Testis (tissue), 3 donors: ENCODE measurements around the gene RASD1. TPM values are rescaled to one million over a fixed set of nuclear protein-coding genes. Genes with fewer than 3 reads are reported as not detected.

Source experiments
- DNase-seq: peaks from one replicate; pipeline ENCODE4 v3.0.0-alpha.2; 2019
- H3K27ac ChIP-seq, 2 donors: fragments of 200-600 bp; sonication (generic); one replicate each; pipeline ENCODE4 v1.5.1; 2019
- H3K27me3 ChIP-seq: fragments of 200-600 bp; sonication (generic); one replicate; pipeline ENCODE4 v1.5.1; 2019
- H3K36me3 ChIP-seq: fragments of 200-600 bp; sonication (generic); one replicate; pipeline ENCODE4 v1.5.1; 2017; ENCODE audit warnings: low read depth; ENCODE audit errors: missing control alignments
- H3K4me1 ChIP-seq: fragments of 200-600 bp; sonication (generic); one replicate; pipeline ENCODE4 v1.5.1; 2019
- H3K4me3 ChIP-seq, 2 donors: fragments of 200-600 bp; sonication (generic); one replicate each; pipeline ENCODE4 v1.5.1; 2017 to 2019
- H3K9me3 ChIP-seq: fragments of 200-600 bp; sonication (generic); one replicate; pipeline ENCODE4 v1.5.1; 2017
- POLR2A ChIP-seq: fragments of 450-650 bp; IDR thresholded peaks from one replicate; pipeline ENCODE4 v1.6.1; 2017; ENCODE audit warnings: antibody characterized with exemption, mild to moderate bottlenecking, moderate library complexity
- WGBS, 2 donors: methylation state at CpG; one replicate each; pipeline ENCODE4 v1.1.5; 2018; 5-methylcytosine and 5-hydroxymethylcytosine counted together
- intact Hi-C: fragments of 100-400 bp; cut with DNase I; formaldehyde crosslinking; loops from one replicate; pipeline ENCODE4 v1.15.1; 2023; ENCODE audit warnings: low total_unique reads
- polyA plus RNA-seq: library from polyadenylated mRNA; stranded (reverse); fragments of 350-450 nt; fragmentation: Illumina TruSeq; extraction: RNeasy Lipid Tissue Mini Kit (QIAGEN cat#74804); gene quantifications from one replicate; pipeline ENCODE4 v1.2.3, GENCODE V29; 2014; ENCODE audit warnings: low read depth, low replicate concordance; ENCODE audit not compliant: insufficient read depth
- total RNA-seq, 2 donors: library from RNA; depleted of rRNA; stranded (reverse); fragments of >200 nt; gene quantifications; one replicate each; pipeline ENCODE4 v1.2.3, GENCODE V29; 2016
- TF ChIP-seq, protein P1 (sequence below), 3 experiments: fragments of 450-650 bp in 2 of 3; fragments of 200-600 bp in 1 of 3; sonication (generic) in 1 of 3; IDR thresholded peaks; one replicate each; pipeline ENCODE4 v1.5.1; 2016 to 2019; ENCODE audit warnings: antibody characterized with exemption in 3 of 3, mild to moderate bottlenecking in 2 of 3, moderate library complexity in 1 of 3

RASD1 gene
- total and polyA plus RNA-seq, 3 donors from 2014 or later: 50.1 to 129 (median 99.7) TPM

DNA sequence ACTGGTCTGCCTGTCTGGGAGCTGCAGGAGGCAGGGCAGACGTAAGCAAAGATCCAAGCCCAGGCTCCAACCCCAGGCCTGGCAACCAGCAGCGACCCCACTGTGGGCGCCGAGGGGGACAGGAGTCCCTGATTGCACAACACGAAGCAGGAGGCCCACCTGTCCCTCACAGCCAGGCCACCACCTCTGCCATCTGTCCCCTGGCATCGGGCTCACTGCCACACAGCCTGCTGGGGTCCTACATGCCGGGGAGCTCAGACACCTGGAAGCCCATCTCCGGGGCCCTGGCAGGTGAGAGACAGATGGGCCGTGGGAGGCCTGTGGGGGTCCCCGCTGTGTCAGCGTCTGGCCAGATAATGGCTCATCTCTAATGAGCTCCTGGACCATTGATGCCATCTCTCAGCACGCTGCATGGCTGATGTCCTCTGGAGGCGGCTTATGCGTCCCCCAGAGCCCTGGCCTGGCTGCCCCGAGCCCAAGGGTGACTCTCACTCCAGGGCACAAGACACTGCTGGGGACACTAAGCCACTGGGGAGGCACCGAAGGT, 11.3 kb upstream of the RASD1 start:
- H3K9me3 ChIP-seq: no peaks in the 10 kb centered on the region
- no peak for DNase-seq
- intact Hi-C loops: no loop called here
- no peaks in the 10 kb centered on the region for H3K36me3 ChIP-seq
- H3K4me1 ChIP-seq: peaks cover 3% of the 10 kb centered on the region
- H3K27me3 ChIP-seq: no peaks in the 10 kb centered on the region
- WGBS, 2 donors: 85 to 90% methylated on average over 3 to 16 of the region's 16 CpGs
- H3K27ac ChIP-seq: no peak overlapping the region
- TF ChIP-seq POLR2A: no peak
- no peak overlapping the region for H3K4me3 ChIP-seq

DNA sequence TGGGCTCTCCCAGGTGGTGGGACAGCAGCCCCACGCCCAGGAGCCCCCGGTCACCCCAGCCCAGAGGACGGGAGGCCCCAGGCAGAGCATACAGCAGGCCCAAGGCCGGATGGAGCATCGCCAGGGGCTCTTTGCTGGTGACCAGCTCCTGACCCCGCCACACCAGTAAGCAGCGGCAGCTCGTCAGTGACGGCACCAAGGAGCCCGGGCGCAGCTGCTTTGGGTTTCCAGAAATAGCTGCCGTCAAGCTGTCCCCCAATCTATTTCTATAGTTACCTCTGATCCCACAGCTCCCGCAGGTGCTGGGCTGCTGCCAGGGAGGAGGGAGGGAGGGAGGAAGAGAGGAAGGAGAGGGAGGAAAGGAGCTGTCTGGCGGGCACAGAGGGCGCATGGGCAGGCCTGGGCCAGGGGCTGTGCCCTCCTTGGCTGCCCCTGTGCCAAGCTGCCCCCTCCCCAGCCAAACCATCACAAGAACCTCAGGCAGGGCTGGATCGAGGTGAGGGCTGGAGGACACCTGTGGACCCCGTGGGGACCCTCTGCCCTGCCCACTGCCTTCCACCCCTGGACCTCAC, 10.8 kb upstream of the RASD1 start:
- intact Hi-C loops: no loop called here
- Histone ChIP-seq H3K36me3 (no peaks in the 10 kb centered on the region), H3K9me3 (no peaks in the 10 kb centered on the region), H3K27ac (no peak overlapping the region), H3K4me3 (no peak overlapping the region), H3K4me1 (peaks cover 3% of the 10 kb centered on the region), H3K27me3 (no peaks in the 10 kb centered on the region)
- WGBS, 2 donors: 55 to 76% methylated on average over 14 to 16 of the region's 17 CpGs
- TF ChIP-seq, protein P1, sequence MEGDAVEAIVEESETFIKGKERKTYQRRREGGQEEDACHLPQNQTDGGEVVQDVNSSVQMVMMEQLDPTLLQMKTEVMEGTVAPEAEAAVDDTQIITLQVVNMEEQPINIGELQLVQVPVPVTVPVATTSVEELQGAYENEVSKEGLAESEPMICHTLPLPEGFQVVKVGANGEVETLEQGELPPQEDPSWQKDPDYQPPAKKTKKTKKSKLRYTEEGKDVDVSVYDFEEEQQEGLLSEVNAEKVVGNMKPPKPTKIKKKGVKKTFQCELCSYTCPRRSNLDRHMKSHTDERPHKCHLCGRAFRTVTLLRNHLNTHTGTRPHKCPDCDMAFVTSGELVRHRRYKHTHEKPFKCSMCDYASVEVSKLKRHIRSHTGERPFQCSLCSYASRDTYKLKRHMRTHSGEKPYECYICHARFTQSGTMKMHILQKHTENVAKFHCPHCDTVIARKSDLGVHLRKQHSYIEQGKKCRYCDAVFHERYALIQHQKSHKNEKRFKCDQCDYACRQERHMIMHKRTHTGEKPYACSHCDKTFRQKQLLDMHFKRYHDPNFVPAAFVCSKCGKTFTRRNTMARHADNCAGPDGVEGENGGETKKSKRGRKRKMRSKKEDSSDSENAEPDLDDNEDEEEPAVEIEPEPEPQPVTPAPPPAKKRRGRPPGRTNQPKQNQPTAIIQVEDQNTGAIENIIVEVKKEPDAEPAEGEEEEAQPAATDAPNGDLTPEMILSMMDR (IDR thresholded peaks at IDR 0.05): no peak
- TF ChIP-seq POLR2A: no peak
- no peak for DNase-seq

DNA sequence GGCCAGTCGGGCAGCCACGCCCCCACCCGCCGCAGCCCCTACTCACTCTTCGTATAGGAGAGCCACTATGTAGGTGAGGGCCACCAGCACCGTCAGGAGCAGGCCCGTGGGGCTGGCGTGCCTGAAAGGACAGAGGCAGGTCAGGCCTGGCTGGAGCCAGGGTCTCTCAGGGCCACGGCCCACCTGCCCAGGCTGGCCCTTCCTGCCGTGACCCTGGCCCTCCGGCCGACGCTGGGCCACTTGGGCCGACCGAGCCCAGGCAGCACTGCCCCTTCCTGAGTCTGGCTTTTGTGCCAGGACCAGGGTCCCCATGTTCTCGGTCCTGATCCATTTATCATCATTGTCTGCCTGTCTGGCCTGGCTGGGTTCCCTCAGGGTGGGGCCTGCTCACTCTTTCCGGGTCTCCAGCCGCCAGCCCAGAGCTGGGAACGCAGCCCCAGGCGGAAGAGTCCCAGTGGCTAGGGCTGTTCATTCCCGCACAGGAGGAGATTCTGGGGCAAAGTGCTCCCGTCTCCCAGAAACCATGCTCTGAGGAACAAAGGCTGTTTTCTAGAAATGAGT, 10.1 kb upstream of the RASD1 start:
- H3K27me3 ChIP-seq: no peaks in the 10 kb centered on the region
- no peaks in the 10 kb centered on the region for H3K4me1 ChIP-seq
- no peak overlapping the region for H3K27ac ChIP-seq
- TF ChIP-seq POLR2A: no peak
- TF ChIP-seq, protein P1 (IDR thresholded peaks at IDR 0.05): no peak
- H3K4me3 ChIP-seq: no peak overlapping the region
- DNase-seq: no peak
- no peaks in the 10 kb centered on the region for H3K9me3 ChIP-seq
- intact Hi-C loops: no loop called here
- WGBS, 2 donors: 81 to 86% methylated on average over 7 to 20 of the region's 22 CpGs
- no peaks in the 10 kb centered on the region for H3K36me3 ChIP-seq

DNA sequence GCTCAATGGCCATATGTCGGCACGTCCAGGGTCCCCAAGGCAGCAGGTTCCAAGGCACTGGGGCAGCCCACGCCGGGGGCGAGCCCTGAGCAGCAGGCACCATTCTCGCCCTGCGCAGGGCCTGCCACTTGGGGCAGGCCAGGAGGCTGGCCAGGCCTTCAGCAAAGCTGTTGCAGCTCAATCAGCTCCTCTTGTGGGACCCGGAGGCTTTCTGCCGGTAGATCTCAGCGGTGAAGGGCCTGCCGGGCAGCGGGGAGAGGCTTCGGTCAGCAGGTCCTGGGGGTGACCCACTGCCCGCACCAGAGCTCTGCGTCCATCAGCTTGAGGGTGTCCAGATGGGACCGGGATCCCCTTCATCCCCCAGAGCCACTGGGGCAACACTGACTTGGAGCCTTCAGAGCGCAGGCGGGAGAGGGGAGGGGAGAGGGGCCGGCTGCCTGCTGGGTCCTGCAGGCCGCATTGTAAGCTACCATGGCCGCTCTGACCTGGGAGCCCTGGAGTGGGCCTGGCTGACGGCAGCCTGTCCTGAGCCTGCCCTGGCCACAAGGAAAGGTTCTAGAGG, 9.5 kb upstream of the RASD1 start:
- Histone ChIP-seq H3K9me3 (no peaks in the 10 kb centered on the region), H3K36me3 (no peaks in the 10 kb centered on the region), H3K27ac (no peak overlapping the region), H3K4me3 (no peak overlapping the region), H3K27me3 (no peaks in the 10 kb centered on the region), H3K4me1 (no peaks in the 10 kb centered on the region)
- TF ChIP-seq, protein P1 (IDR thresholded peaks at IDR 0.05): no peak
- TF ChIP-seq POLR2A: no peak
- no peak for DNase-seq
- intact Hi-C loops: no loop called here
- WGBS, 2 donors: 90 to 95% methylated on average over 8 to 17 of the region's 22 CpGs

DNA sequence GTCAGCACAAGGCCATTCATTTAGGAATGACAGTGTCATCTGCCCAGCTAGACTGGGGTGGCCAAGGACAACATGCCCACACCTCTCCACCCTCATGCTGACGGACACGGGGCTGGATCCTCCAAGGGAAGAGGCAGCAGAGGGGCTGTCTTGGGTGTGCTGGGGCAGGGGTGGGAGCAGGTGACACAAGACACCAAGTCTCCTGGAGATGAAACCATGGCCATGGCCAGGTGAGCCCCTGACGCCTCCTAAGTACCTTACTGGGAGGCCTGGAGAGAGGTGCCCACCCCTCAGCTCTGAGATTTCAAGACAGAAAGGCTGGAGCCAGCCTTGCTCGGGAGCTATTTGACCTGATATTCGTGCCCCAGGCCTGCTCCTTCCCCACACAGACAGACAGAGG, 9.0 kb upstream of the RASD1 start:
- no peak overlapping the region for H3K4me3 ChIP-seq
- no peaks in the 10 kb centered on the region for H3K9me3 ChIP-seq
- WGBS, 2 donors: 79 to 92% methylated on average over 3 of the region's 5 CpGs
- DNase-seq: no peak
- TF ChIP-seq, protein P1 (IDR thresholded peaks at IDR 0.05): no peak
- TF ChIP-seq POLR2A: no peak
- H3K36me3 ChIP-seq: no peaks in the 10 kb centered on the region
- intact Hi-C loops: no loop called here
- no peak overlapping the region for H3K27ac ChIP-seq
- H3K27me3 ChIP-seq: no peaks in the 10 kb centered on the region
- H3K4me1 ChIP-seq: no peaks in the 10 kb centered on the region
